A673 (cell line): ENCODE measurements around the gene ZNF512B. TPM values are rescaled to one million over a fixed set of nuclear protein-coding genes. Genes with fewer than 3 reads are reported as not detected.
"Not testable (repeated sequence)": the region's sequence is repeated elsewhere in the genome, so short reads cannot be mapped to it uniquely, and the experiment has no call there.

Experiments
- BruUV-seq: library from RNA; stranded (reverse); fragments of 400-500 nt; replicated peaks from 2 replicates; lab custom pipeline; 2021; lab: Mats Ljungman, UMichigan
- CTCF ChIA-PET: fragments of 300-600 bp; sonication (Branson Sonifier 250); formaldehyde crosslinking; loops from one replicate; lab custom pipeline; 2022; ENCODE audit warnings: antibody characterized with exemption; lab: Charles Lee
- POLR2A ChIA-PET: fragments of 300-600 bp; sonication (Branson Sonifier 250); formaldehyde crosslinking; loops from one replicate; lab custom pipeline; 2022; ENCODE audit warnings: antibody characterized with exemption; ENCODE audit not compliant: low non-redundant PET; lab: Charles Lee
- DNase-seq: peaks from one replicate; pipeline ENCODE4 v3.0.0-alpha.2; 2015; ENCODE audit warnings: low spot score
- H3K27ac ChIP-seq: fragments of 200-600 bp; sonication (generic); 2 replicates; pipeline ENCODE4 v1.5.1; 2016; ENCODE audit warnings: mixed run types, low read depth, mild to moderate bottlenecking, mixed read lengths, antibody characterized with exemption, low read length; ENCODE audit not compliant: poor library complexity, severe bottlenecking
- H3K27me3 ChIP-seq: fragments of 200-600 bp; sonication (generic); replicated peaks from 2 replicates; pipeline ENCODE4 v1.6.1; 2017; ENCODE audit warnings: mixed run types, low read depth, mild to moderate bottlenecking, mixed read lengths, antibody characterized with exemption, low read length; ENCODE audit not compliant: insufficient read depth, poor library complexity
- H3K36me3 ChIP-seq: fragments of 200-600 bp; sonication (generic); 2 replicates; pipeline ENCODE4 v1.6.1; 2016; ENCODE audit warnings: mixed run types, mild to moderate bottlenecking, mixed read lengths, antibody characterized with exemption, low read length; ENCODE audit not compliant: insufficient read depth, poor library complexity, severe bottlenecking
- H3K4me1 ChIP-seq: fragments of 200-600 bp; sonication (generic); 2 replicates; pipeline ENCODE4 v1.6.1; 2017; ENCODE audit warnings: mixed run types, mild to moderate bottlenecking, mixed read lengths, antibody characterized with exemption, low read length; ENCODE audit not compliant: insufficient read depth, poor library complexity, severe bottlenecking
- H3K4me3 ChIP-seq: fragments of 200-600 bp; sonication (generic); 2 replicates; pipeline ENCODE4 v1.5.1; 2016; ENCODE audit warnings: low read depth, mixed run types, mild to moderate bottlenecking, mixed read lengths, low read length; ENCODE audit not compliant: poor library complexity, severe bottlenecking
- H3K9me3 ChIP-seq: fragments of 200-600 bp; sonication (generic); 2 replicates; pipeline ENCODE4 v1.6.1; 2016; ENCODE audit warnings: mixed run types, low read depth, mild to moderate bottlenecking, mixed read lengths, antibody characterized with exemption, low read length; ENCODE audit not compliant: poor library complexity, severe bottlenecking
- CTCF ChIP-seq: fragments of 300-800, 200-600 bp; sonication (generic); conservative IDR thresholded peaks from 2 replicates; pipeline ENCODE4 v1.5.1; 2017; ENCODE audit warnings: low read depth, mild to moderate bottlenecking, antibody characterized with exemption, low read length, moderate library complexity, mixed read lengths
- EZH2 ChIP-seq: fragments of 200-600 bp; sonication (generic); IDR thresholded peaks from 2 replicates; pipeline ENCODE4 v1.6.1; 2017; ENCODE audit warnings: borderline replicate concordance, low read depth, mild to moderate bottlenecking, mixed read lengths, antibody characterized with exemption, low read length; ENCODE audit not compliant: poor library complexity, severe bottlenecking
- intact Hi-C: fragments of 100-400 bp; cut with micrococcal nuclease; formaldehyde crosslinking; loops from one replicate; pipeline ENCODE4 v1.10.0; 2022; ENCODE audit not compliant: unreplicated experiment
- total RNA-seq: library from RNA; stranded (reverse); gene quantifications from 2 replicates; pipeline ENCODE4 v1.2.3, GENCODE V29; 2021

ZNF512B gene
- total RNA-seq, 1 experiment from 2014 or later, result 28.9 TPM

- BruUV-seq, result no TSS peak
- H3K27me3 ChIP-seq, result no peaks in the 10 kb centered on the region
- POLR2A ChIA-PET, result no interaction called here
- peaks cover 54% of the 10 kb centered on the region for H3K36me3 ChIP-seq
- intact Hi-C loops, result no loop called here
- DNase-seq, result no peak
- TF ChIP-seq CTCF, result no peak
- TF ChIP-seq EZH2, result no peak
- CTCF ChIA-PET, result no interaction called here
- no peak overlapping the region for H3K4me3 ChIP-seq
- H3K9me3 ChIP-seq, result peaks cover 11% of the 10 kb centered on the region
- no peaks in the 10 kb centered on the region for H3K4me1 ChIP-seq
- no peak overlapping the region for H3K27ac ChIP-seq
Measured at GRCh38 chr20:63963348-63963741, 6.4 kb downstream of the ZNF512B start.

GRCh38 chr20:63962426-63963347 is 7.0 kb downstream of the ZNF512B start:
- TF ChIP-seq EZH2 (no peak), CTCF (no peak)
- Histone ChIP-seq H3K4me1 (peaks cover 5% of the 10 kb centered on the region), H3K27ac (no peak overlapping the region), H3K27me3 (no peaks in the 10 kb centered on the region), H3K4me3 (no peak overlapping the region), H3K9me3 (peaks cover 11% of the 10 kb centered on the region), H3K36me3 (peaks cover 48% of the 10 kb centered on the region)
- intact Hi-C loops, result no loop called here
- DNase-seq, result no peak
- no TSS peak for BruUV-seq
- CTCF ChIA-PET, result no interaction called here
- POLR2A ChIA-PET, result no interaction called here

- CTCF ChIA-PET, result no interaction called here
- Histone ChIP-seq H3K27me3 (no peaks in the 10 kb centered on the region), H3K27ac (no peak overlapping the region), H3K36me3 (peaks cover 40% of the 10 kb centered on the region), H3K9me3 (peaks cover 10% of the 10 kb centered on the region), H3K4me3 (no peak overlapping the region), H3K4me1 (peaks cover 12% of the 10 kb centered on the region)
- no peak for TF ChIP-seq EZH2
- no peak for TF ChIP-seq CTCF
- POLR2A ChIA-PET, result no interaction called here
- BruUV-seq, result no TSS peak
- intact Hi-C loops, result no loop called here
- no peak for DNase-seq
Measured at GRCh38 chr20:63961664-63962425, 7.9 kb downstream of the ZNF512B start.

GRCh38 chr20:63960654-63961621 is 8.8 kb downstream of the ZNF512B start:
- CTCF ChIA-PET, H3K9me3 ChIP-seq, H3K27me3 ChIP-seq, H3K27ac ChIP-seq, BruUV-seq, H3K4me3 ChIP-seq, POLR2A ChIA-PET, intact Hi-C loops, DNase-seq: not testable (repeated sequence)
- Histone ChIP-seq H3K36me3 (peaks cover 30% of the 10 kb centered on the region), H3K4me1 (peaks cover 12% of the 10 kb centered on the region)
